ENCODE data around the gene FGD5. TPM values are rescaled to one million over a fixed set of nuclear protein-coding genes. Genes with fewer than 3 reads are reported as not detected.
"Not testable (repeated sequence)": the region's sequence is repeated elsewhere in the genome, so short reads cannot be mapped to it uniquely, and the experiment has no call there.

The FGD5 gene
- total RNA-seq, 4 donors from 2014 or later = 9.1 to 75.0 (median 16.1) TPM

DNA sequence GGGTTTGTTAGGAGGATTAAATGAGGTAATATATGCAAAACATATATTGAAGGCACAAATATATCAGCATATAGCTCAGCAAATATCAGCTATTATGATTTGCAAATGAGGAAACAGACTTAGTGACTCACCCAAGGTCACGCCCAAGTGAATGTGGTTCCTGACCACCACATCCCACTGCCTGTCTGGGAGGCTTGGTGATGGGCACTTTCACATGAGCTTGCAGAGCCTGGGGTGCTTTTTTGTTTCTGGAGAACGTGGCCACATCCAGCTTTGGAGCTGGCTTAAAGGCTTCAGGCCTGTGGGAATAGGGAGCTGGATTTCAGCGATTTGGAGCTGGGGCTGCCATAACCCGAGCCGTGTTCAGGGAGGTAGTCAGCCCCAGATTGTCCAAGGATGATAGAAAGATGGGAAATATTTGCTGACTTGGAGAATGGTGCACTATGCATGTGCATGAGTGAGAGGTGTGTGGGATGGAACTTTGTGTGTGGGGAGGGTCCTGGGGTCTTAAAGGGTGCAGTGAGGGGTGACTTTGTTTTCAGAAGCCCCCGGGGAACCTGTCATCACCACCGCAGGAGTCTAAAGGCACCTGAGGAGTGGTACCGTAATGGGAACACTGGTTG lies 12.0 kb upstream of the FGD5 start:
- TF ChIP-seq, protein P1, sequence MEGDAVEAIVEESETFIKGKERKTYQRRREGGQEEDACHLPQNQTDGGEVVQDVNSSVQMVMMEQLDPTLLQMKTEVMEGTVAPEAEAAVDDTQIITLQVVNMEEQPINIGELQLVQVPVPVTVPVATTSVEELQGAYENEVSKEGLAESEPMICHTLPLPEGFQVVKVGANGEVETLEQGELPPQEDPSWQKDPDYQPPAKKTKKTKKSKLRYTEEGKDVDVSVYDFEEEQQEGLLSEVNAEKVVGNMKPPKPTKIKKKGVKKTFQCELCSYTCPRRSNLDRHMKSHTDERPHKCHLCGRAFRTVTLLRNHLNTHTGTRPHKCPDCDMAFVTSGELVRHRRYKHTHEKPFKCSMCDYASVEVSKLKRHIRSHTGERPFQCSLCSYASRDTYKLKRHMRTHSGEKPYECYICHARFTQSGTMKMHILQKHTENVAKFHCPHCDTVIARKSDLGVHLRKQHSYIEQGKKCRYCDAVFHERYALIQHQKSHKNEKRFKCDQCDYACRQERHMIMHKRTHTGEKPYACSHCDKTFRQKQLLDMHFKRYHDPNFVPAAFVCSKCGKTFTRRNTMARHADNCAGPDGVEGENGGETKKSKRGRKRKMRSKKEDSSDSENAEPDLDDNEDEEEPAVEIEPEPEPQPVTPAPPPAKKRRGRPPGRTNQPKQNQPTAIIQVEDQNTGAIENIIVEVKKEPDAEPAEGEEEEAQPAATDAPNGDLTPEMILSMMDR (IDR thresholded peaks at IDR 0.05) = no peak
- DNase-seq (ENCODE audit: low spot score) (no peak), ATAC-seq (ENCODE audit: low FRiP score) (no peak)

DNA sequence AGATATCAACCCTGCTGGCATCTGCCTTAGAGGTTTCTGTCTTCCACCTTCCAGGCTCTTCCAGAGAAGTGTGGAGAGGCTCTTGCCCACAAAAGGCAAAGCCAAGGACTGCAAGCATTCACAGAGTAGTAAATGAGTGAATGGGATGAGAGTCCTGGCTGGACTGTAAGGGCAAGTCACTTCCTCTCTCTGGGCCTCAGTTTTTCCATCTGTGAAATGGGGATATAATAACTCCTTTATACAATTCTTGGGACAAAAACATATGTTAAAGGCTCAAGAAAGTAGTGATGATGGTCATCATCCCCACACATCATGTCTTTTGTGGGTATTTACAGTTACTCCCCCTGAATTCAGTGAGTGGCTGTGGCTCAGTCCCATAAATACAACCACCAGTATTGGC lies 10.7 kb upstream of the FGD5 start:
- ATAC-seq (ENCODE audit: low FRiP score) (no peak), DNase-seq (ENCODE audit: low spot score) (no peak)
- TF ChIP-seq, protein P1 (IDR thresholded peaks at IDR 0.05) = no peak

DNA sequence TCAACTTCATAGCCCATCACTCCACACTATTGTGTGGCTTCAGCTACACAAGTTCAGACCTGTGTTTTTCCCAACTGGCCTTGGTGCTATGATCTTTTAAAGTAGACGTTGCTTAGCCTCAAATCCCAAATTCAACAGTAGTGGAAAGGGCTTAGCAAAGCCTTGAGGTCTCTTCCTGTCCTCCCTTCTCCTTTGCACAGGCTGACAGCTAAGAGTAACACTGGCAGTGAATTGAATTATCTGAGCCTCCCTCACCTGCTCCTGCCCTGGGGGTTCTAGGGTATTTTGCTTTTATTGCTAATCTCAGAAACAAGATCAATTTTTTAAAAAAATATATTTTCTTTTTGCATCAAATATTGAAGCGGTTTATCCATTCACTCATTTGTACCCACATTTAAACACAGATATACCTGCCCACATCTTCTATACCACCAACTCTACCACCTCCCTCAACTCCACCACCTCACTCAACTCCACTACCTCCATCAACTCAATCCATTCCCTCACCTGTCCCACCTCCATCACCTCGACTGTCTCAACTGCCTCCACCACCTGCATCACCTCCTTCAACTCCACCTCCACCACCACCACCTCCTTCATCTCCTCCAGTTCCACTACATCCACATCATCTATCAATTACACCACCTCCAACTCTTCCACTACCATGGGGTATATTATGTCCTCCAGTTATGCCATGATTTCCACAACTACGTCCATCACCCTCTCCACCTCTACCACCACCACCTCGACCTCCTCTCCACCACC lies 10.1 kb upstream of the FGD5 start:
- ATAC-seq (ENCODE audit: low FRiP score) (no peak), DNase-seq (ENCODE audit: low spot score) (no peak)

DNA sequence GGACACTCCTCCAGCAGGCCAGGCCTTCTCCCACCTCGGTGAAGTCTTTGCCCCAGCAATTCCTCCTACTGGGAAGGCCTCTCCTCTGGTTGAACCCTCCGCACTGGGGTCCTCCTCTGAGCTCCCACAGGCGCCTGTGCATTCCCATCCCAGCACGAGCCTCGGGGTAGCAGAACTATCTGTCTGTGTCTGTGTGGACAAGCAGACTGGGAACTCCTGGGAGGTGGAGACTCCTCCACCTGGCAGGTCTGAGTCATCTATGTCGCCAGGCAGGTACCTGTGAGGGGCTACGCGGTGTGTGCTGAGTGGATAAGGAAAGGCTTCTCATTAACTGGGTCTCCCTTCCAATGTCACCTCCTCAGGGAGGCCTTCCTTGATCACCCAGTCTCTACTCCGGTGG lies 9.2 kb upstream of the FGD5 start:
- not testable (repeated sequence) for DNase-seq (ENCODE audit: low spot score); ATAC-seq (ENCODE audit: low FRiP score)

More for the DNA sequence above, 10.1 kb upstream of the FGD5 start:
- TF ChIP-seq, protein P1 (IDR thresholded peaks at IDR 0.05) = no peak

DNA sequence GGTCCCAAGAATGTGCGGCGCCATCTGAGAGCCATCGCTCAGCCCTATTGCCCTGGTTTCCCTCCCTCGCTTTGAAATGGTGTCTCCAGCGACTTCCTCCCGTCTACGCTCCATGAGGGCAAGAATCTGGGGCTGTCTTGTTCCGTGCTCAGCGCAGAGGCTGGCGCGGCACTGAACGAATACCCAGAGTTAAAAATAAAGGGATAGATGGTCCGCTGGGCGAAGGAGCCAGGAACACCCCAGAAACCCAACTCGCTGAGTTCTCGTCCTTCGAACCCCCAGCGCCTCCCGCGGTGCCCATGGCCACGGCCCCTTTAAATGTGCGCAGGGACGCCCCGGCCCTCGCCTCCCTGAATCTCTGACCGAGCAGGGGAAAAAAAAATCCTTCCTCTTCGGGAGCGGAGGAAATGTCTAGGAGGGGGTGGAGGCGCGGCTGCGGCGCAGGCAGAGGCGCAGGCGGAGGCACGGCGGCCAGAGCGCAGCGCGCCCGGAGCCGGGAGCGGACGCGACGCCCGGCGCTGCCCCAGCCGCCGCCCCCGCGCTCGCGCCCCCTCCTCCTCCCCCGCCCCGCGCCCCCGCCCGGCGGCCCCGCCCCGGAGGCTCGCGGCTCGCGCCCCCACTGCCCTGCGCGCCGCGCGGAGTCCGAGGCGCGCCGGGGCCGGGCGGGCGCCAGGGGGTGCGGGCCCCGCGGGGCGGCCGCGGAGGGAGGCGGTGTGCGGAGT lies 8.5 kb upstream of the FGD5 start:
- DNase-seq (ENCODE audit: low spot score) (no peak), ATAC-seq (ENCODE audit: low FRiP score) (no peak)
- TF ChIP-seq, protein P1 (IDR thresholded peaks at IDR 0.05) = no peak

DNA sequence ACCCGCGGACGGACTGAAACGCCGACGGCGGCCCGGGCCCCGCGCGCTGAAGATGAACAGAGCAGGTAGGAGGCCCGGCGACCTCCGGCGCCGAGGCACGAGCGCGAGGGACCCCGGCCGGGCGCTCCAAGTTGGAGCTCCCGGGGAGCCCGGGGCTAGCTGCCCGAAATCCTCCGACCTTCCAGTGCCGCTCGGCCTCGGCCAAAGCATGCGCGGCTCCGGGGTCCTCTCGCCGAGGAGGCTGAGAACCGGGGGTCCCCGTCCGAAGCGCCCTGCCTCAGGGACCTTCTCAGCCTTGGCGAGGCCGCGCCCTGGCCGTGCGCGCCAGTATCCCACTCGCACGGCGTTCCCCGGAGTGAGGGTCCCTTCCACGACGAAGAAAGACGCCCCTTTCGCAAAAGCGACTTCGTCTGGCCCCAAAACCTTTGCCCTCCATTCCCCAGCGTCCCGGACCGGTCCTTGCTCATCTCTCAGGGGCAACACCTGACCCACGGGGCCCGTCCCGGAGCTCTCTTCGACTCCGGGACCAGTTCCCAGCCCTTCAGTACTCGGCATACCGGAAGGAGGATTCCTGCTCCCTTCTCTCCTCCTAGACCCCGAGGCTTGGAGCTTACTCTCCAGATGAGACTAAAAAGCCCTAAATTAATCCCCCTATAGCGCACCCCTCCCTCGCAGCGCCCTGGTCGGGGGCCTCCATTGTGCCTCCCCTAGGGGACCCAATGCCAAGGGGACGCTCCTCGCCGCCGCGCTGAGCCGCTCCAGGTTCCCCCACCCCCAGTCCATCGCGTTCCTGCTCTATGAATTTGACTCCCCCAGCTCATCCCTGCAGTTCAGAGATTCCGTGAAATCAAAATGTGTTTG lies 7.7 kb upstream of the FGD5 start:
- ATAC-seq (ENCODE audit: low FRiP score) = no peak
- no peak for DNase-seq (ENCODE audit: low spot score)
- TF ChIP-seq, protein P1 (IDR thresholded peaks at IDR 0.05) = no peak

DNA sequence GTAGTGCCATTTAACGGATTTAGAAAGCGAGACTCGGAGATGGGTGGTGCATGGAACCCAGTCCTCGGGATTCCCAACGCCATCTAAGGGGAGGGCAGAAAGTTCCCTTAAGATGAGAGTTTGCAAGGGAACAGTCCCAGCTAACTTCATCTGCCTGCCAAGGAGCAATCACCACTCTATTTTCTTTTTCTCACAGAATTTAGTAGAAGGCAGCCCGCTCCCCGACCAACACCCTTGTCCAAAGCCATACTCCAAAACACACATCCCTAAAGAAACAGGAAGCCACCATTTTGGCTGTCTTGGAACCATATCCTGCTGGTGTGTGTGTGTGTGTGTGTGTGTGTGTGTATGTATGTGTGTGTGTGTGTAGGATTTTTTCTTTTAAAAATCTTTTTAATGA lies 7.1 kb upstream of the FGD5 start:
- no peak for ATAC-seq (ENCODE audit: low FRiP score)
- DNase-seq (ENCODE audit: low spot score) = no peak
- TF ChIP-seq, protein P1 (IDR thresholded peaks at IDR 0.05) = no peak
